GM12874 (cell line): ENCODE data around the gene MICU1.

ENCODE experiments used
- TF ChIP-seq, protein P1 (sequence below): IDR thresholded peaks from 2 replicates; pipeline ENCODE4 v1.5.1; 2011; ENCODE audit warnings: low read depth, mild to moderate bottlenecking, control low read depth, low read length, moderate library complexity; ENCODE audit not compliant: insufficient read depth

Gene MICU1

DNA sequence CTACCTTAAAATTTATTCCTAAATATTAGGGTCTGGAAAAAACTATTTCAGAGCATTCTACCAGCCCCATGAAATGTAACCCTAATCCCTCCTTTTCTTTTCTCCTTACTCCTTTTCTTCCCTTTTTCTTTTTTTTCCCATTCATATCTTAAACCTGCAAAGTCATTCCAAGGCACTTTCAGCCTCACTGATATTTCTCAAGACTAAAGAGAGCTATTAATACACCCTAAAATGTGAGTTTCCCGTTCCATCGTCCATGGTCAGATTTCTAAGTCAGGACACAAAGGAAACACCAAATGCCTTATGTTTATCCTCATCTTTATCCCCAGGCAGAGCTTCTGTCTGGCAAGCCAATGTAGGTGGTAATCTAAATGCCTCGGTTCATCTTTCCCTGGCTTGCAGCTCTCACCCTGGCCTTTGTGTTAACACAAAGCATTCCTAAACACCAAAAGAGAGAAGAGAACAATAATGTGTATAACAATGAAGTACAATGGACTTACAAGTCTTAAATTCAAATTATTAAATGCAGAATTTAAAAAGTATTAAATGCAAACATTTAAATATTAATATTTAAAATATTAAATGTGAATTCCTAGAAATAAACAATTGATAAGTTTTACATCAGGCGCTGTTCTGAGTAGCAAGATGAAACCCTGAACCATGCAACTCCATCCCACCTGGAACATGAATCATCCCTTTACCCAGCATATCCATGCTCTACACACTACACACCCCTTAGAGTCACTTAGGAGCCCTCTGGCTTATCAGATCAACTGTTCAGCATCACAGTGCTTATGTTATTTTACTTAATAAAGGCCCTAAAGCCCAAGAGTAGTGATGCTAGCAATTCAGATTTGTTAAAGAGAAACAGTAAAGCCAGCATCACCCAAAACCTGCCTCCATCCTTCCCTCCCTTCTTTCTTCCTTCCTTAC, 26.8 kb downstream of the MICU1 start:
- TF ChIP-seq, protein P1, sequence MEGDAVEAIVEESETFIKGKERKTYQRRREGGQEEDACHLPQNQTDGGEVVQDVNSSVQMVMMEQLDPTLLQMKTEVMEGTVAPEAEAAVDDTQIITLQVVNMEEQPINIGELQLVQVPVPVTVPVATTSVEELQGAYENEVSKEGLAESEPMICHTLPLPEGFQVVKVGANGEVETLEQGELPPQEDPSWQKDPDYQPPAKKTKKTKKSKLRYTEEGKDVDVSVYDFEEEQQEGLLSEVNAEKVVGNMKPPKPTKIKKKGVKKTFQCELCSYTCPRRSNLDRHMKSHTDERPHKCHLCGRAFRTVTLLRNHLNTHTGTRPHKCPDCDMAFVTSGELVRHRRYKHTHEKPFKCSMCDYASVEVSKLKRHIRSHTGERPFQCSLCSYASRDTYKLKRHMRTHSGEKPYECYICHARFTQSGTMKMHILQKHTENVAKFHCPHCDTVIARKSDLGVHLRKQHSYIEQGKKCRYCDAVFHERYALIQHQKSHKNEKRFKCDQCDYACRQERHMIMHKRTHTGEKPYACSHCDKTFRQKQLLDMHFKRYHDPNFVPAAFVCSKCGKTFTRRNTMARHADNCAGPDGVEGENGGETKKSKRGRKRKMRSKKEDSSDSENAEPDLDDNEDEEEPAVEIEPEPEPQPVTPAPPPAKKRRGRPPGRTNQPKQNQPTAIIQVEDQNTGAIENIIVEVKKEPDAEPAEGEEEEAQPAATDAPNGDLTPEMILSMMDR = no peak

- TF ChIP-seq, protein P1 = no peak
Observed at GRCh38 chr10:72597897-72598296, 28.0 kb downstream of the MICU1 start.

- TF ChIP-seq, protein P1 = no peak
Observed at GRCh38 chr10:72595436-72595835, 30.4 kb downstream of the MICU1 start.

DNA sequence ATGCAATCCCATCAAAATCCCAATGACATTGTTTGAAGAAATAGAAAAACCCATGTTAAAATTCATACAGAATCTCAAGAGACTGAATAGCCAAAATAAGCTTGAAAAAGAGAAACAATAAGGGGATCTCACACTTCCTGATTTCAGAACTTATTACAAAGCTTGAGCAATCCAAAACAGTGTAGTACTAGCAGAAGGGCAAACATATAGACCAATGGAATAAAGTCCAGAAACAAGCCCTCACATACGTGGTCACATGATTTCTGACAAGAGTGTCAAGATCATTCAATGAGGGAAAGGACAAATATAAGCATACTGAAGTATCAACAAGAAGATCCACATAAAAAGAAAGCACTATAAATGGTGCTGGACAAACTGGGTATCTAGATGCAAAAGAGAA, 31.9 kb downstream of the MICU1 start:
- TF ChIP-seq, protein P1 = no peak

- TF ChIP-seq, protein P1 = no peak
Observed at GRCh38 chr10:72588266-72588665, 37.6 kb downstream of the MICU1 start.

DNA sequence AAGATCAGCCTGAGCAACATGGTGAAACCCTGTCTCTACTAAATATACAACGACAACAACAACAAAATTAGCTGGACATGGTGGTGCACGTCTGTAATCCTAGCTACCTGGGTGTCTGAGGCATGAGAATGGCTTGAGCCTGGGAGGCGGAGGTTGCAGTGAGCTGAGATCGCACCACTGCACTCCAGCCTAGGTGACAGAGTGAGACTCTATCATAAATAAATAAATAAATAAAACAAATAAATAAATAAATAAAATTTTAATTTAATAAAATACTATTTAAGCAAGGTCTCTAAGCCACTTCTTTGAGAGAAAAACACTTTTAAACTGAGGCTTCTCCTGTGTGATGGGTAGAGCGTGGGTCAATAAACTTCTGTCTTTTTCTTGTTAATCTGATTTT, 38.3 kb downstream of the MICU1 start:
- TF ChIP-seq, protein P1 = no peak

DNA sequence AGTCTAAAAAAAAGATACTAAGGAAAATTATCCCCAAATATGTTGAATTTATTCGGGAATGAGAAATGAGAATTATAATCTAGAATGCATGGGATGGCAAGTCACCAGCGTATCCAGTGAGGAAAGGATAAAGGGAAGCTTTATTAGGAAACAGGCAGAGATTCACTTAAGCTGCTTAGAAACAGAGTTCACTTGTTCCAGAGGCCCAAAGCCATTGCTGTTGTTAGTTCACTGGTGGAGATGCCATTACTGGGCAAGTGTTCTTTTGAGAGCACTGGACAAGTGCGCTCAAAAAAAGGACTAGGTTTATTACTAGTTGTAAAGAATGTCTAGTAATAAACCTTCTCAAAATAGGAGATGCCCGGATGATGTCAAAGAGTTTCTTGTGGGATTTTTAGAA, 51.2 kb downstream of the MICU1 start:
- TF ChIP-seq, protein P1 = no peak
